CD8-positive, alpha-beta memory T cell (primary cell): ENCODE measurements around the gene CTDSP2. TPM values are rescaled to one million over a fixed set of nuclear protein-coding genes. Genes with fewer than 3 reads are reported as not detected.

Source experiments
- CTCF ChIA-PET: fragments of 350-600 bp; sonication (Branson Sonifier 250); formaldehyde crosslinking; loops from one replicate; lab custom pipeline; 2021; ENCODE audit warnings: antibody characterized with exemption; lab: Charles Lee
- POLR2A ChIA-PET: fragments of 350-600 bp; sonication (Branson Sonifier 250); formaldehyde crosslinking; loops from one replicate; lab custom pipeline; 2021; ENCODE audit warnings: antibody characterized with exemption; lab: Charles Lee
- DNase-seq, 5 donors: peaks; one replicate each; pipeline versions ENCODE4 v3.0.0 to v3.0.0-alpha.2; 2020 to 2022; ENCODE audit warnings: mixed read lengths in 1 of 5
- H3K27ac ChIP-seq: one replicate; pipeline ENCODE4 v1.7.0; 2013; ENCODE audit warnings: low read depth, mild to moderate bottlenecking, low read length, moderate library complexity
- H3K27me3 ChIP-seq: 2 replicates; pipeline ENCODE4 v1.7.0; 2013; ENCODE audit warnings: low read length, mild to moderate bottlenecking; ENCODE audit not compliant: insufficient read depth, poor library complexity, severe bottlenecking
- H3K36me3 ChIP-seq: 2 replicates; pipeline ENCODE4 v1.7.0; 2013; ENCODE audit warnings: mild to moderate bottlenecking, low read length, moderate library complexity; ENCODE audit not compliant: insufficient read depth
- H3K4me1 ChIP-seq: 2 replicates; pipeline ENCODE4 v1.7.0; 2013; ENCODE audit warnings: mild to moderate bottlenecking, low read length, moderate library complexity; ENCODE audit not compliant: insufficient read depth
- H3K4me3 ChIP-seq: 2 replicates; pipeline ENCODE4 v1.7.0; 2013; ENCODE audit warnings: mild to moderate bottlenecking, low read length
- H3K9me3 ChIP-seq: 2 replicates; pipeline ENCODE4 v1.7.0; 2013; ENCODE audit warnings: mild to moderate bottlenecking, low read length
- H3K27ac Mint-ChIP-seq, 8 donors: one replicate each; pipeline ENCODE4 v1.8.0; 2020 to 2021; ENCODE audit warnings: mixed read lengths in 8 of 8, mild to moderate bottlenecking in 6 of 8, inconsistent platforms in 3 of 8, moderate library complexity in 3 of 8
- H3K27me3 Mint-ChIP-seq, 2 donors: one replicate each; pipeline ENCODE4 v1.8.0; 2020 to 2021; ENCODE audit warnings: mixed read lengths in 2 of 2, mild to moderate bottlenecking in 1 of 2, moderate library complexity in 1 of 2
- H3K36me3 Mint-ChIP-seq, 3 donors: one replicate each; pipeline ENCODE4 v1.8.0; 2020 to 2021; ENCODE audit warnings: mixed read lengths in 3 of 3, inconsistent platforms in 1 of 3, mild to moderate bottlenecking in 1 of 3
- H3K4me1 Mint-ChIP-seq, 3 donors: one replicate each; pipeline ENCODE4 v1.8.0; 2020 to 2021; ENCODE audit warnings: mixed read lengths in 3 of 3, inconsistent platforms in 1 of 3, mild to moderate bottlenecking in 1 of 3
- H3K4me3 Mint-ChIP-seq, 7 donors: one replicate each; pipeline ENCODE4 v1.8.0; 2020 to 2021; ENCODE audit warnings: mixed read lengths in 7 of 7, mild to moderate bottlenecking in 6 of 7, moderate library complexity in 4 of 7, inconsistent platforms in 2 of 7
- H3K9me3 Mint-ChIP-seq, 5 donors: one replicate each; pipeline ENCODE4 v1.8.0; 2020 to 2022; ENCODE audit warnings: mixed read lengths in 5 of 5, mild to moderate bottlenecking in 3 of 5, moderate library complexity in 2 of 5, inconsistent platforms in 1 of 5
- polyA plus RNA-seq: library from polyadenylated mRNA; unstranded; fragments of 300-500 nt; fragmentation: Illumina TruSeq; gene quantifications from one replicate; pipeline ENCODE4 v1.2.3, GENCODE V29; 2021
- total RNA-seq, 2 experiments: library from RNA; stranded (reverse); gene quantifications; one replicate each; pipeline ENCODE4 v1.2.3, GENCODE V29; 2021

Gene CTDSP2
- total and polyA plus RNA-seq, 3 experiments from 2014 or later: 55.0 to 76.4 (median 72.8) TPM

- peaks cover 40% of the 10 kb centered on the region for H3K4me1 ChIP-seq
- CTCF ChIA-PET: interaction anchor here (0.8 to 4.1 kb wide), 10 partner anchors 9 to 124 kb away, joined by 3 to 24 read pairs (median 7); partner anchors contain the start of genes EEF1AKMT3, MARCHF9 and METTL1
- peak overlapping the region; percentile 99 for H3K4me3 ChIP-seq
- no peak overlapping the region for H3K27ac ChIP-seq
- H3K27me3 Mint-ChIP-seq: peaks cover 0 to 3% of the 10 kb centered on the region in 2 donors
- POLR2A ChIA-PET: interaction anchor here (1.9 kb wide), 1 partner anchor 10 kb away, joined by 6 read pairs; the partner anchor contains the start of genes EEF1AKMT3 and METTL1
- no peaks in the 10 kb centered on the region for H3K9me3 ChIP-seq
- DNase-seq: no peak
- H3K4me3 Mint-ChIP-seq: peak overlapping the region; percentile 10 to 100 (median 99)
- no peaks in the 10 kb centered on the region for H3K9me3 Mint-ChIP-seq
- H3K27me3 ChIP-seq: no peaks in the 10 kb centered on the region
- peak overlapping the region; percentile 66 to 100 (median 99) for H3K27ac Mint-ChIP-seq
- peaks cover 45 to 55% (median 51%) of the 10 kb centered on the region in 3 donors for H3K4me1 Mint-ChIP-seq
- peaks cover 0 to 27% (median 8%) of the 10 kb centered on the region in 3 donors for H3K36me3 Mint-ChIP-seq
- H3K36me3 ChIP-seq: peaks cover 15% of the 10 kb centered on the region
Measured at GRCh38 chr12:57781801-57782200, 64.7 kb downstream of the CTDSP2 start.

- Mint-ChIP-seq H3K36me3 (peaks cover under 1 to 22% (median 4%) of the 10 kb centered on the region in 3 donors), H3K4me3 (peak overlapping the region; percentile 5 to 100 (median 99))
Measured at GRCh38 chr12:57781244-57781643, 65.3 kb downstream of the CTDSP2 start.

GRCh38 chr12:57780284-57780897, 66.1 kb downstream of the CTDSP2 start:
- H3K27me3 Mint-ChIP-seq: peaks cover 0 to 3% of the 10 kb centered on the region in 2 donors
- POLR2A ChIA-PET: interaction anchor here (1.9 kb wide), 1 partner anchor 8 kb away, joined by 6 read pairs; the partner anchor contains the start of genes EEF1AKMT3 and METTL1

More at GRCh38 chr12:57781244-57781643, 65.3 kb downstream of the CTDSP2 start:
- H3K4me3 ChIP-seq: peak overlapping the region; percentile 99
- H3K9me3 Mint-ChIP-seq: no peaks in the 10 kb centered on the region
- peaks cover 10% of the 10 kb centered on the region for H3K36me3 ChIP-seq
- ChIA-PET CTCF (interaction anchor here (0.8 to 4.1 kb wide), 10 partner anchors 8 to 124 kb away, joined by 3 to 24 read pairs (median 7); partner anchors contain the start of genes EEF1AKMT3, MARCHF9 and METTL1), POLR2A (interaction anchor here (1.9 kb wide), 1 partner anchor 9 kb away, joined by 6 read pairs; the partner anchor contains the start of genes EEF1AKMT3 and METTL1)
- H3K27ac ChIP-seq: no peak overlapping the region
- H3K27ac Mint-ChIP-seq: peak overlapping the region; percentile 81 to 100 (median 99)
- H3K27me3 ChIP-seq: no peaks in the 10 kb centered on the region
- H3K9me3 ChIP-seq: no peaks in the 10 kb centered on the region
- H3K4me1 ChIP-seq: peaks cover 40% of the 10 kb centered on the region
- H3K27me3 Mint-ChIP-seq: peaks cover 0 to 3% of the 10 kb centered on the region in 2 donors
- peaks cover 43 to 51% (median 51%) of the 10 kb centered on the region in 3 donors for H3K4me1 Mint-ChIP-seq
- peak in 1 of 5 donors; percentile 23 for DNase-seq

GRCh38 chr12:57779736-57780135, 66.8 kb downstream of the CTDSP2 start:
- peaks cover 44 to 51% (median 47%) of the 10 kb centered on the region in 3 donors for H3K4me1 Mint-ChIP-seq
- no peaks in the 10 kb centered on the region for H3K9me3 Mint-ChIP-seq
- peak overlapping the region in 1 of 7 donors; percentile 27 for H3K4me3 Mint-ChIP-seq
- H3K27me3 Mint-ChIP-seq: peaks cover 0 to 3% of the 10 kb centered on the region in 2 donors
- H3K4me1 ChIP-seq: peaks cover 40% of the 10 kb centered on the region
- CTCF ChIA-PET: interaction anchor here (1.1 to 3.6 kb wide), 4 partner anchors 14 to 125 kb away, joined by 3 to 19 read pairs (median 12); no protein-coding TSS in a partner anchor
- H3K36me3 Mint-ChIP-seq: peaks cover 7 to 14% (median 8%) of the 10 kb centered on the region in 3 donors
- no peak overlapping the region for H3K27ac ChIP-seq
- no peaks in the 10 kb centered on the region for H3K36me3 ChIP-seq
- no peaks in the 10 kb centered on the region for H3K27me3 ChIP-seq
- H3K4me3 ChIP-seq: no peak overlapping the region
- no peak for DNase-seq
- POLR2A ChIA-PET: no interaction called here
- H3K27ac Mint-ChIP-seq: peak overlapping the region; percentile 7 to 99 (median 84)
- H3K9me3 ChIP-seq: no peaks in the 10 kb centered on the region

More at GRCh38 chr12:57780284-57780897, 66.1 kb downstream of the CTDSP2 start:
- no peaks in the 10 kb centered on the region for H3K27me3 ChIP-seq
- no peaks in the 10 kb centered on the region for H3K9me3 ChIP-seq
- Mint-ChIP-seq H3K9me3 (no peaks in the 10 kb centered on the region), H3K27ac (peak overlapping the region; percentile 67 to 100 (median 99)), H3K4me3 (peak overlapping the region in 4 of 7 donors; percentile 99 to 100 (median 99)), H3K4me1 (peaks cover 44 to 51% (median 47%) of the 10 kb centered on the region in 3 donors), H3K36me3 (peaks cover 7 to 14% (median 8%) of the 10 kb centered on the region in 3 donors)
- CTCF ChIA-PET: interaction anchor here (1.1 to 3.6 kb wide), 9 partner anchors 8 to 125 kb away, joined by 3 to 19 read pairs (median 9); partner anchors contain the start of genes EEF1AKMT3 and METTL1
- peaks cover 1% of the 10 kb centered on the region for H3K36me3 ChIP-seq
- H3K27ac ChIP-seq: no peak overlapping the region
- no peak overlapping the region for H3K4me3 ChIP-seq
- H3K4me1 ChIP-seq: peaks cover 40% of the 10 kb centered on the region
- DNase-seq: no peak

- no peaks in the 10 kb centered on the region for H3K9me3 ChIP-seq
- no peaks in the 10 kb centered on the region for H3K36me3 ChIP-seq
- peaks cover 37 to 44% (median 39%) of the 10 kb centered on the region in 3 donors for H3K4me1 Mint-ChIP-seq
- H3K9me3 Mint-ChIP-seq: no peaks in the 10 kb centered on the region
- H3K4me3 ChIP-seq: no peak overlapping the region
- peaks cover 0 to 3% of the 10 kb centered on the region in 2 donors for H3K27me3 Mint-ChIP-seq
- H3K27ac Mint-ChIP-seq: peak overlapping the region in 1 of 8 donors; percentile 44
- no peak overlapping the region for H3K27ac ChIP-seq
- H3K4me1 ChIP-seq: peaks cover 31% of the 10 kb centered on the region
- peaks cover 7 to 8% (median 8%) of the 10 kb centered on the region in 3 donors for H3K36me3 Mint-ChIP-seq
- H3K27me3 ChIP-seq: no peaks in the 10 kb centered on the region
- ChIA-PET POLR2A (no interaction called here), CTCF (interaction anchor here (1.2 to 3.6 kb wide), 2 partner anchors 12 to 21 kb away, joined by 5 to 10 read pairs; no protein-coding TSS in a partner anchor)
- DNase-seq: no peak
- H3K4me3 Mint-ChIP-seq: peak overlapping the region in 1 of 7 donors; percentile 55
Measured at GRCh38 chr12:57777911-57778310, 68.6 kb downstream of the CTDSP2 start.

- H3K36me3 ChIP-seq: no peaks in the 10 kb centered on the region
- H3K27ac ChIP-seq: no peak overlapping the region
- Mint-ChIP-seq H3K4me1 (peaks cover 33 to 41% (median 36%) of the 10 kb centered on the region in 3 donors), H3K4me3 (peak overlapping the region in 1 of 7 donors; percentile 55), H3K36me3 (peaks cover 4 to 7% (median 6%) of the 10 kb centered on the region in 3 donors), H3K9me3 (no peaks in the 10 kb centered on the region), H3K27ac (peak overlapping the region in 1 of 8 donors; percentile 64), H3K27me3 (peaks cover 0 to 2% of the 10 kb centered on the region in 2 donors)
- no peak overlapping the region for H3K4me3 ChIP-seq
- no peaks in the 10 kb centered on the region for H3K27me3 ChIP-seq
- DNase-seq: no peak
- no peaks in the 10 kb centered on the region for H3K9me3 ChIP-seq
- peaks cover 35% of the 10 kb centered on the region for H3K4me1 ChIP-seq
- POLR2A ChIA-PET: no interaction called here
- CTCF ChIA-PET: interaction anchor here (3.6 kb wide), 1 partner anchor 12 kb away, joined by 10 read pairs; no protein-coding TSS in a partner anchor
Measured at GRCh38 chr12:57777367-57777766, 69.2 kb downstream of the CTDSP2 start.

- H3K36me3 ChIP-seq: no peaks in the 10 kb centered on the region
- CTCF ChIA-PET: interaction anchor here (1.4 kb wide), 1 partner anchor 20 kb away, joined by 5 read pairs; no protein-coding TSS in a partner anchor
- no peak overlapping the region for H3K4me3 ChIP-seq
- H3K9me3 ChIP-seq: no peaks in the 10 kb centered on the region
- Mint-ChIP-seq H3K36me3 (peaks cover 6 to 7% (median 7%) of the 10 kb centered on the region in 3 donors), H3K27me3 (peaks cover 0 to 2% of the 10 kb centered on the region in 2 donors), H3K4me3 (peak overlapping the region in 1 of 7 donors; percentile 57), H3K27ac (peak overlapping the region in 1 of 8 donors; percentile 25), H3K4me1 (peaks cover 31 to 39% (median 32%) of the 10 kb centered on the region in 3 donors), H3K9me3 (no peaks in the 10 kb centered on the region)
- no peaks in the 10 kb centered on the region for H3K27me3 ChIP-seq
- no peak overlapping the region for H3K27ac ChIP-seq
- peaks cover 28% of the 10 kb centered on the region for H3K4me1 ChIP-seq
- DNase-seq: no peak
- POLR2A ChIA-PET: no interaction called here
Measured at GRCh38 chr12:57776247-57776587, 70.3 kb downstream of the CTDSP2 start.
